Suppressor macrophage treated with lipopolysaccharide for 4 hours (primary cell): Measurements from ENCODE around the gene NSG2.

ENCODE experiments used
- DNase-seq: peaks from one replicate; pipeline ENCODE4 v3.0.0-alpha.2; 2020

The NSG2 gene

DNA sequence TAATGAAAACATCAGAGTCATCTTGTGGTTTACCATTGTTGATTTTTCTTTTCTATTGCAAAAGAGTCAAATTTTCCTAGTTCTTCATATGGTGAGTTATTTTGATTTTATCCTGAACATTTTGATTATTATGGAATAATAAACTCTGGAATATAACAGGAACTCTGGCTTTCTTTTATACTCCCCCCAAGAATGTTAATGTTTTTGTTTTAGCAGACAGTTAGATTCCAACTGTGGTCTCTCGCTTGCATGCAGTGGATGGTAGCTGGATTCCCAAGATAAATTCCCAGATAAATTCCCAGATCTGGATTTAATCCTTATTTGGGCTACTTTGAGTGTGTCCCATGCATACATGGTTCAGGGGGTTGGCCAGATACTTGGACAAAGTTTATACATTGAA is 109.8 kb downstream of the NSG2 start:
- DNase-seq = no peak

DNA sequence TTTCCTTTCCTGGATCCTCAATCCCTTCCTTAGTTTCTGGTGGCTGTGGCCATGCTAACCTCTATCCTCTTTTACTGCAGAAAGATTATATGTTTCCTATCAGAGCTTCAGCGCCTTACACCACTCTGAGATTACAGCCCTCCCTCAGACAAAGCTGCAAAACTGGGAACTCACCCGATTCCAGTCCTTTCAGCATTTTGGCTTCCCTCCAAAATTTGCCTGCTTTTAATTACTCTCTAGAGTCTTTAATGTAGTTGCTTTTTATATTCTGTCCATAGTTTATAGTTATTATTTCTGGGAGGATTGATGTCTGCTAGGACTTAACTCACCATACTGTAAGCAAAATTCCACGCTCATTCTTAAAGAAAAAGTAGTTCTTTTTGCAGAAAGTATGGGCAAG is 110.2 kb downstream of the NSG2 start:
- no peak for DNase-seq

DNA sequence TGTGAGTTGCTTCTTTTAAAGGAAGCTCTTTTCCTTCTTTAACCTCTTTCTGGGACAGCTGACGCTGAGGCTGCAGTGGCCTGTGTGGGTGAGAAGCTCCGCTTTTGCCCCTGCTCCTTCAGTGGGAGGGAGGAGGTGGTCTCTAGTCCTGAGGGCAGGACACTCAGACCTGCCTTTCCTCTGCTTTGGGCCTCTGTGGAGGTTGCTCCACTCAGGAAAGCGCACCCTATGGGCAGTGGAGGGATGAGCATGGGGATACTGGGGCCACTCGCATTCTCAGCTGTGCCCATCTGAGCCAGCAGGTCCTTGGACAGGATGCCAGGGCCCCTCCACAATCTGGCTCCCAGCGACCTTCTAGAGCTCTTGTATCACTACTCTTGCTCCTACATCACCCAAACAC is 111.5 kb downstream of the NSG2 start:
- DNase-seq = no peak
